HG03135 (cell line): Measurements from ENCODE around the gene RETNLB.

Experiments
- ATAC-seq: cut with Tn5 transposase; IDR thresholded peaks from one replicate; pipeline ENCODE4 v1.9.1; 2021; ENCODE audit warnings: mild to moderate bottlenecking, moderate library complexity; ENCODE audit not compliant: unreplicated experiment

RETNLB gene, protein sequence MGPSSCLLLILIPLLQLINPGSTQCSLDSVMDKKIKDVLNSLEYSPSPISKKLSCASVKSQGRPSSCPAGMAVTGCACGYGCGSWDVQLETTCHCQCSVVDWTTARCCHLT

DNA sequence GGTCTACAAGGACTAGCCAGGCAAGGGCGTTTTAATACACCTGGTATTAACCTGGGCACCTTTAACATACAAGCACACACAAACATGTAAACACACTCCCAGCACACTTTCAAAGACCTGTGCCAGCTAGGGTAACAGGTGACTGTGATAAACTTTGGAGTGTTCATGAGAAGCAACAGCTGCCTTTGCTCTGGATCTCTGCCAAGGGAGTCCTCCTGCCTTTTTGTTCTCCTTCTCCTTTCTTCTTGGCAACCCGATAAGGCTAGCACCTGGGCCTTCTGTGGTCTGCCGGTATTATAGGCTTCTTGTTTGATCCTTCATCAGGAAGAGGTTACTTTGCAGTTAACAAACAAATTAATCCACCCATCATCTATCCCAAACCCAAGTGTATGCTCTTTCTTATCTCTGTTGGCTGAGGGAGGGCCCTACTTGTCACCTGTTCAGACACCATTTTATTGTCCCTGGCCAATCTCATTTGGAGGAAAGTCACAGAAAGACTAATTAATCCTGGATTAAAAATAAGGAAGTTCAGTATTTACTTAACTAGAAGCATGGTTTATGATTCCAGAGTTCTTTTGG is at the start of gene RETNLB:
Gene RETNLB (minus strand): TSS at position 7 of the 579 bp plus-strand sequence. CDS start 225 bp downstream, outside the sequence.
- no peak for ATAC-seq

DNA sequence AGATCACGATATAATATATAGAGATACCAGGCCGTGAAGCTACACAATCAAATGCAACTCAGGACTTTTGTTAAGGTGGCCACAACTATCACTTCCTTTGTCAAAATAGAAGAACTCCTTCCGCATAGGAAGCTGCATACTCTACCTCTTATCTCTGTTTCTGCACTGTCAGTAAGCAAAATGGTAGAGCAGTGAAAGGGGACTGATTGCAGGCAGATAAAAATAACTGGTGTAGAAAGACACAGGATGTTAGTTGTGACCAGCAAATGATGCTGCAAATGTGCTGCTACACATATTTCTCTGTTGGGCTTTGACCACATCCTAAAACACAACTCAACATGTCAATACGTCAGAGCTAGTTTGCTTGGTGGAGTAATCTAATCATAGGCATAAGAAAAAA is 49.1 kb upstream of the RETNLB start:
- ATAC-seq = no peak

DNA sequence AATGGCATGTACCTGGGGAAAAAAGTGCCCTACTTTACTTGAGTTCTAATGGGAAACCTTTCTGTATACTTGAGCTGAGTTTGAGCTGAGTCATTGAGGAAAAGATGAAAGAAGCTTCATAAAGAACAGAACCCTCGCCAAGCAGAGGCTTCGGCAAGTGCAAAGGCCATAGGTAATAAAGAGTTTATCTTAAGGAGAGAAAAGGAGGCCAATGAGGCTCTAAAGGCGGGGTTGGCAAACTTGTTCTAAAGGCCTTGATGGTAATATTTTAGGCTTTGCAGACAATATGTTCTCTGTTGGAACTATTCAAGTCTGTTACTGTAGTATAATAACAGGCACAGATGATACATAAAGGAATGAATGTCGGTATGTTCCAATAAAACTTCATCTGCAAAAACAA is 47.8 kb upstream of the RETNLB start:
- no peak for ATAC-seq

DNA sequence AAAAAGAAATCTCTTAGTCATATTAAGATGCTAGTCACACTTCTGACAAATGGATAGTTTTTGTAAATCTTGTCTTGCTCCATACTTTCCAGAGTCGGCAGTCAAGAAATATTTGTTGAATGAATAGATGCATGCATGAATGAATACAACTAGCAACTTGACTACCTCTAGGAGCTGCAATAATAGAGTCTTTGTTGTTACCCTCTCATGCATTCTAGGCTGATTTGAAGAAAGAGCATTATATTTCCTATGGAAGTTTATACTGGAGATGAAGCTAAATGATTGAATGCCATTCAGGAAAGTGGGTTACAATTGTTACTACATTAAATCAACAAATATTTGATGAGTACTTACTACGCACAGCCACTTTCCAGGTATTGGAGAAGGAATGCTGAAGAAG is 47.2 kb upstream of the RETNLB start:
- no peak for ATAC-seq

DNA sequence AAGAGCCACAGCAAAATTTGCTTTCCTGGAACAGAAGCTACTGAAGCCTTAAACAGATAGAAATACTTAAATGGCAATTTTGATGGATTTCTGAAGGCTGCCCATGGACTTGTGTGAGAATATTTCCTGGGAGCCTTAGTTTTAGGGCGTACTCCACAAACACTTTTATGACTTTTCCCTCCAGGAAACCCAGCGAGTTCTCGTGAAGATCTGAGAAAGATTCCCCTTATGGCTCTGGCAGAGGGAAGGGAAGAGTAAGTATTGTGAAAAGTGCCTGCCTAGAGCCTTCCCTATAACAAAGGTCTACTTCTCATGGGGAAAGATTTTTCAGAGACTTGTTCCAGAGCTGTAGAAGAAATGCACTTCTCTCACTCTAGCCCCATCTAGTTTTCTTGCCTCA is 34.3 kb upstream of the RETNLB start:
- no peak for ATAC-seq

DNA sequence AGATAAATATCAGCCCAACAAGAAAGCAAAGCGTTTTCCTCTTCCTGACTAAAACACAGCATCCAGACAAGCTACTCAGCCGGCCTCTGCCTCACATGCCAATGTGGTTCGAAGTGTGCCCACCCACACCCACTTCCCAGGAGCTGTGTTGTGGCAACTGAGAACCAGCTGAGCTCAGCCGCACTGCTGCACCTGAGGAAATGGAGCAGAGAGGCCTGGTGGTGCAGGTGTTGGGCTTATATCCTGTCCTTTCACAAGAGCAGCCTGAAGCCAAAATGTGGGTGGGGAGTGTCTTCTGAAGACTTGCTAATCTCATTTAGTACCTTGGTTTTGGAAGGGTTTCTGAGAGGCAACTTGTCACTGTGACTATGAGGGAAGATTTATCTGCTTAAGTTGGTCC is 23.0 kb upstream of the RETNLB start:
- no peak for ATAC-seq

DNA sequence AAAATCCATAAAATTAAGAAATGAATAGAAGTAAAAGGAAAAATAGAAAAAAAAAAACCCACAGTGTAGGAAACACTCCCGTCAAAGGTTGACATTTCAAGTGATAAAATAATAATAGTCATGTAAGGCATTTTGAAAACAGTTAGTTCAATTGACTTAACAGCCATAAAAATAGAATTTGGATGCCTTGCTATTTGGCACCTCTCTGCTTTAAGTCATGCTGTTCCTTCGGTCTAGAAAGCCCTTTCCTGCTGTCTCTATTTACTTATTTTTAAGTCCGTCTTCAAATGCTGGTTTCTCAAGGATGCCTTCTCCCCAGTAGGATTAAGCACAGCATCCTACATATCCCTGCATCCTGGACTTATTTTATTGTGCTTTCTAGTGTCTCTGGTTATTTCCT is 22.3 kb upstream of the RETNLB start:
- ATAC-seq = no peak

DNA sequence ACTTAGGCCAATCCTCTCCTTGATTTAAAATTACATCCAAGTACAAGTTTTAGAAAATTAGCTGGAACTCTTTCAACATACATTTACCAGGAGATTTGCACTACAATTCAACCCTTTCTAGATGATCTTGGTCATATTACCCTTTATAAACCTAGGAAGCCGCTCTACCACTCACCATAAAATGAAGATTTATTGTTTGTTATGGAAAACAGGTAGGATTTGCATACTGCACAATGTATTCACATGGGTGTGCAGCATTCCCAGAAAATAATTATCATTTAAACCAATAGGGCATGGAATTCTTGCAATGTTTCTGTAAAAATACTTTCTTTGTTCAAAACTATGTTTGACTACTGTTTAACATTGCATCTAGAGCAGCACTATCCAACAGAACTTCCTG is 18.4 kb upstream of the RETNLB start:
- no peak for ATAC-seq

DNA sequence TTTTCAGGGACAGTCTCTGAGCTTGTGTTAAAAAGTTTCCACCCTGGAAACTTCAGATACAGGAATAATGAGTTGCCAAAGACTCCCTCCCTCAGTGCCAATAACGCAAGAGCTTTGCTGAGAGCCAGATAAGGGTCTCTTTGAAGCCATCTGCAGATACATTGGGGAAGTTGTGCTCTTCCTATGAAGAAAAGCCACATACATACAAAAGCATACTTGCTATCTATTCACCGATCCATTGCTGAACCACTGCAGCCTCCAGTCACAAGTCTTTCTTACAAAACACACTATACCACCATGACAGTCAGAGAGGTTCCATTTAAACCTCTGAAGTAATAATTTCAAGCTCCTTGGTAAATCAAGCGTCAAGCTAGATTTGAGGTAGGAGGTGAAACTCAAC is 10.0 kb upstream of the RETNLB start:
- no peak for ATAC-seq

DNA sequence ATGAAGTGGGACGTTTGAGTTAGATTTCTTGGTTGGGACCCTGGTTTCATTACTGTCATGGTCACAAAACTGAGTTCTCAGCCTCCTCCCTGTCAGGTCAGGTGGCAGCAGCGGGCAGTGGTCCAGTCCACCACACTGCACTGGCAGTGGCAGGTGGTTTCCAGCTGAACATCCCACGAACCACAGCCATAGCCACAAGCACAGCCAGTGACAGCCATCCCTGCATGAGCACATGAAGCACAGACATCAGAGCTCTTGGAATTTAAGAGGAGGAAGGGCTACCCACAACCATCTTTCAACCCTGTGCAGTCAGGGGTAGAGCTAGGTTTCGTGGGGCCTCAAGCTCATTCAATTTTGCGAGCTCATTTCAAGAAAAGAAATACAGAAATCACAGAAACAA is 1.5 kb downstream of the RETNLB start:
- no peak for ATAC-seq

DNA sequence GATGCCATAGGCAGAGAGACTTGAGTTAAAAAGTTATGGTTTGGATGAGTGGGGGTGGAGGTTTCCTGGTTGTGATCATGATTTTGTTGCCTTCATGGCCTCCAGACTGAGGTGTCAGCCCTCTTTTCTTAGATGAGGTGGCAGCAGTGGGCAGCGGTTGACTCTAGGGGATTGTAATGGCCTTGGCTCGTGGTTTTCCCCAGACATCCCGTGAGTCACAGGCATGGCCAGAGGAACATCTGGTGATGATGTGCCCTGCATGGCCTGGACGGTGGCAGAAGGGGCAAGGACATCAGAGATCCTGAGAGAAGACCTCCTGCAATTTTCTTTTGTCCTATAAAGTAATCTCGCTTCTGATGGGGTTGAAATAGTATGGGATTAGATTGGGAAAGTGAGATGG is 12.4 kb downstream of the RETNLB start:
- no peak for ATAC-seq

DNA sequence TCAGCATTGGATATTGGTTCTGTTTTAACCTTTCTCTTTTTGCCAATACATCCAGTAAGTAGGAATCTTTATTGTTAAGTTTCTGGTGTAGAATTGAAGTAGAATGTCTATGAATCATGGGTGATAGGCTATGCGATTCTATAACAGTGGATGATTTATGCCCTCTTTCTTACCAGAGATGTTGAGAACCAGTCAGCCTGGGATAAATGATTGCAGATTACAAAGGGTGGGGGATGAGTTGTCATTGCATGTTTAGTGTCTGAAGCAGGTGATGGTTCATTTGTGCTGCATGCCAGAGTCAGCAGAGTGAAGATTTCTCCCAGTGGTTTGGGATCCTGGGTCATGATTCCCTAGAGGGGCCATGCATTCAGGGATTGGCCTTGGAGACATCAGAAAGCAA is 14.3 kb downstream of the RETNLB start:
- ATAC-seq = no peak

DNA sequence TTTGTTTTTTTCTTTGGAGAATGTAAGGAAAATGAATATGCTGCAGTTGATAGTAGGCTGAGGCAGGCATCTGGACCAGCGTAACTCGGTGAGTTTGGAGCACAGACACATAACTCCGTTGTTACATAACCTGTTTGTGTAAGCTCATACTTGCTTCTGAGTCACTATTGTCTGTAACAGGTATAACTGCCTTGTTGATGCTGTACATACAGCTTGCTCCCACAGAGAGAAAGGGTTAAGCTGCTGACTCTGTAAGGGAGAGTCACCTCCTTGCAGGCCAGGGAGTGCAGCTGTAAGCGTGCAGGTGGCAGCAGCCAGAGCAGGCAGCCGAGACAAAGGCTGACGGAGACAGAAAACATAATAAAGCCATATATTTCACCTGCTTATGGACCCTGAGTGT is 20.4 kb downstream of the RETNLB start:
- ATAC-seq = no peak

DNA sequence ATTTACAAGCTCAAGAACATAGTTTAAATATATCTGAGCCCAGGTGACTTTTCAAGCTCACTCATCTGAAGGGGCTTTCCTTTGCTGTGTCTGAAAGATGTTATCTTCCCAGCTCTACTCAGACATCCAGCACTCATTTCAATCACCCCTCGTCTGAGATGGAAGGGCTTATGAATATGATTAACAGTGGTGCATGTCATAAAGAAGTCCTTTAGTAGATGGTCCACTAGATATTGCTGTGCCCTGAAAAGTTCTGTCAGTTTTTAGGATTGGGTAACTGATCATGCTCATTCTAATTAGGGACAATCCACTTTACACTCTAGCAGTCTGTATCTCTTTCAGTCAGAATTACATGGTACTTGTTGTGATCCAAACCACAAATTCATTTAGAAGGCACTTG is 28.3 kb downstream of the RETNLB start:
- ATAC-seq = no peak

DNA sequence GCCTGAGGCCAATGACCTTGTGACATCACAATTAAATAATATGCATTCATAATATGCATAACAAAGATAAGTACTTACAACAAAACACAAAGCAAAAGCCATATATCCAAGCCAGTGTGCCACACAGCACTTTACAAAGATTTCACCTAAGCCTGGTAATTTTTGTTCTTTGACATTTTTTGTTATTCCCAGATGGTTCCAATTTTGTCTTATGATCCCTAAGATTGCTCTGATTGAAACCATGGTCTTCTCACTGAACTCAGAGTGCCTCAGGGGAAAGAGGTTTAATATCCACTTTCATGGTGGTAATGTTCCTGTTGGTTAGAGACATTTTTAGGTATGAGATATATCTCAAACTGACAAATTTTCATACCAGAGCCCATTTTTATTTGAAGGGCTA is 29.1 kb downstream of the RETNLB start:
- no peak for ATAC-seq

DNA sequence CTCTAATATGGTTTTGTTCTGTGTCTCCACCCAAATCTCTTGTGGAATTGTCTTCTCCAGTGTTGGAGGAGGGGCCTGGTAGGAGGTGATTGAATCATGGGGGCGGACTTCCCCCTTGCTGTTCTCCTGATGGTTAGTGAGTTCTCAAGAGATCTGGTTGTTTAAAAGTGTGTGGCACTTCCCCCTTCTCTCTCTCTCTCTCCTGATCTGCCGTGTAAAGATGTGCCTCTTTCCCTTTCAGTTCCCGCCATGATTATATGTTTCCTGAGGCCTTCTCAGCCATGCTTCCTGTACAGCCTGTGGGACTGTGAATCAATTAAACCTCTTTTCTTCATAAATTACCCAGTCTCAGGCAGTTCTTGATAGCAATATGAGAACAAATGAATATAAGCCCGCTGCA is 33.1 kb downstream of the RETNLB start:
- ATAC-seq = no peak

DNA sequence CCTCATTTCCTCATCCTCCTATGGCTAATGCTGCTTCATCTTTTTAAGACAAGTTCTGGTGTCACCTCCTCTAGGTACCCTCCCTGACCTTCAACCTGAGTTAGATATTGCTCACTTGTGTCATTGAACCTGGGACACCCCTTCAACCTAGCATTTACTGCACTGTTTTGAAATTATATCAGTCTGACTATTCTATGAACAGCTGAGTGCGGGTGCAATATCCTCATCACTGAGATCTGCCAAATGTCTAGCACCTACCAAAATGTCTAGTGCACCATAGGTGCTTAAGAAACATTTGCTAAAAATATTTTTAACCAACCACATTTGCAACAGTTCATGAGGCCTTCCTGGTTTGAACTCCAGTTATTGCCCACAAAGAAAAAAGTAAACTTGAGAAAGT is 34.5 kb downstream of the RETNLB start:
- ATAC-seq = no peak

DNA sequence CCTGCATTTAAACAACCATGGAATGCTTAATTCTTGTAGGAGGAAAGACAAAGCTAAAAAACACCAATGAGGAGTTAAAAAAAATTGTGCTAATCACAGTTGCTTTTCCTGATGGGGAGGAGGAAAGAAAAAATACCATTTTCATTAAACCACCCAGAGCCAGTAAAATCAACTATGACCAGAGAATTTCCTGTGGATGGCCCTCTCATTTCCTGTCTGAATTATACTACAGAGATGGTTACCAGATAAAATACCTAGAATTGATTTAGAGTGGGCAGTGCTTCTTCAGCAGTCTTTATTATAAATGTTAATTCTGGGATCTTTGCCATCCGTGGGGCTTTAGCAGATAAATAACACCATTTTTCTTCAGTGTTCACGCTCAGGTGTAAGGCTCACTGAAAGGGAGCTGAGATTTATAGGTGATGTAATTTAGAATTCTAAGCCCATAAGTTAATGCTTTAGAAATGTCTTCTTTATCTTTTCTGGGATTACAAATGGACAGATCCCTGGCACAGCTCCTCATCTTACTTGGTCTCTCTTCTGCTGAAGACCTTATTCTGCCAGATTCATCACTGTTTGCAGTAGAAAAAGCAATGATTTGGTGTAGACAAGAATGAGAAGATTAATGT is 37.9 kb downstream of the RETNLB start:
- no peak for ATAC-seq

DNA sequence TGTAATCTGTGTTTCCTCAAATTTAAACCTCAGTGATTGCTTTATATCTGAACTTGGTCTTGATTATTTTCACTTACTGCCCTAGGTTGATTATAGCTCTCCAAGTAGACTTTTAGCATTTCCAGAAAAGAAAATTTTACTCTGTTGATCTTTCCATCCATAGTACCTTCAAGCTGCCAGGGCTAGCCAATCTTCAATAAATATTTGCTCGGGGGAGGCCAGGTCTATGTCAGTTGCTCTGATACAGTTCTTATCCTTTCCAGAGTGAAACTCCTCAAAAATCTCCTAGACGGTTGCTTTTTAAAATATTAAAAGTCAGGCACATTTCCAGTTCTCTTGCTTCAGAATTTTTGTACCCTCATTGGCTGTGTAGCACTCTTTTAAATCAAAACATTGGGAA is 38.8 kb downstream of the RETNLB start:
- ATAC-seq = no peak

DNA sequence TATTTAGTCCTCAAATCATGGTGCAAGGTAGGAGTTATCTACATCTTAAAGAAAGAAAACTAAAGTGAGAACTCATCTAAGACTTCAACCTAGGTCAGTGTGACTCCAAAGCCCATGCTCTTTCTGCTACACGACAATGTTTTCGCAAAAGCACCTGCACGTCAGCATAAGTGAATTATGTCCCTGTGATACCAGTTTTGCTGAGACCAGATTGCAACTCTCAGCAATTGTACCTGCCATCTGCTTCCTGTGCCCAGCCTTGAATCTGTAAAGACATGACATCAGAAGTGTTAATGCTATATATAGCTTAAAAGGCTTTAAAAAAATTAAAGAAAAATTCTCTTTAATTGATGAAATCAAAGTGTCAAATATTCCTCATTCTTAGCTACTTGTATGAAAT is 43.4 kb downstream of the RETNLB start:
- no peak for ATAC-seq

DNA sequence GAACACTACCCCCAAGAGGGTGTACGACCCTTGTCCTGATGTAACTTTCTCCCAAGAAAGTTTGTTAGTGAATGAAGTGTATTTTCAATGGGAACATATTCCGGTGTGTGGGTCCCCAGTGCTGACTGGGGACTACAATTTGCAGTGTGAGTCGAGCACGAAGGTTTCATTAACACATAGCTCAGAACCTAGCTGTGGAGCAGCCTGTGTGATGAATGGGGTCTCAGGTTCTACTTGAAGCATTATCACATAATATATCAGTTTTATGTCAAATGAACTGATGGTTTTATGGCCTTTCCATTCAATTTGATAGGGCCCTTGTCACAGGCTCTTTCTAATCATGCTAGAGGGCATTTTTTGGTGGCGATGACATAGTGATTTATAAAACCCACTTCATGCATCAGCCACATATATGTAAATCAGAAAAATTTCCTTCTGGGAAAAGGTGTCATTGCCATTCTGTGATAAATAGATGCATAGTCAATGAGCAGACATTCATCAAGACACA is 44.1 kb downstream of the RETNLB start:
- ATAC-seq = no peak
